ENCODE results near the gene OR2AG1. TPM values are rescaled to one million over a fixed set of nuclear protein-coding genes. Genes with fewer than 3 reads are reported as not detected.

The OR2AG1 gene
- total and polyA plus RNA-seq, 8 donors = 0.03 to 0.06 (median 0.05) TPM; not detected in 3

DNA sequence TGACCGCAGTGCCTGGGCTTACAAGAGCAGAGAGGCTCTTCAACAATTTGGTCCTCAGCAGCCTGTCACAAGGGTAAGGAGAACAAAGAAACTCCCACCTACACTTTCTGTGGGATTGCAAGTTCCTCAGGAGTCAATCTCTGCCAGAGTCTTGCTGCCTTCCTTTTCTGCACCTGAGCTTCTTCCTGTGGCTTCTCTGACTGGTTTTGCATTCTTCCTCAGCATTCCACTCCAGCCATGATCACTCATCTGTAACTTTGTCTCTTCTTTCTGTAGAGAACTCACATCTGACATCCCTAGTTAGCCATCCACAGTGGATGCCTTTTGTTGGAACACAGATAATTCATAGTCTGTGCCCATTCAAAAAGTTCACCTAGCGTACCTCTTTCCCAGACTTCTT, 30.8 kb downstream of the OR2AG1 start:
- Histone ChIP-seq H3K9me3 (no peaks in the 10 kb centered on the region), H3K27me3 (no peaks in the 10 kb centered on the region), H3K4me3 (no peak overlapping the region), H3K36me3 (no peaks in the 10 kb centered on the region), H3K4me1 (no peaks in the 10 kb centered on the region), H3K27ac (no peak overlapping the region)
- intact Hi-C loops (cut with DNase I) = no loop called here
- ATAC-seq (no peak), DNase-seq (no peak)
- TF ChIP-seq, protein P1, sequence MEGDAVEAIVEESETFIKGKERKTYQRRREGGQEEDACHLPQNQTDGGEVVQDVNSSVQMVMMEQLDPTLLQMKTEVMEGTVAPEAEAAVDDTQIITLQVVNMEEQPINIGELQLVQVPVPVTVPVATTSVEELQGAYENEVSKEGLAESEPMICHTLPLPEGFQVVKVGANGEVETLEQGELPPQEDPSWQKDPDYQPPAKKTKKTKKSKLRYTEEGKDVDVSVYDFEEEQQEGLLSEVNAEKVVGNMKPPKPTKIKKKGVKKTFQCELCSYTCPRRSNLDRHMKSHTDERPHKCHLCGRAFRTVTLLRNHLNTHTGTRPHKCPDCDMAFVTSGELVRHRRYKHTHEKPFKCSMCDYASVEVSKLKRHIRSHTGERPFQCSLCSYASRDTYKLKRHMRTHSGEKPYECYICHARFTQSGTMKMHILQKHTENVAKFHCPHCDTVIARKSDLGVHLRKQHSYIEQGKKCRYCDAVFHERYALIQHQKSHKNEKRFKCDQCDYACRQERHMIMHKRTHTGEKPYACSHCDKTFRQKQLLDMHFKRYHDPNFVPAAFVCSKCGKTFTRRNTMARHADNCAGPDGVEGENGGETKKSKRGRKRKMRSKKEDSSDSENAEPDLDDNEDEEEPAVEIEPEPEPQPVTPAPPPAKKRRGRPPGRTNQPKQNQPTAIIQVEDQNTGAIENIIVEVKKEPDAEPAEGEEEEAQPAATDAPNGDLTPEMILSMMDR (IDR thresholded peaks at IDR 0.05) = no peak

- H3K27me3 ChIP-seq = no peaks in the 10 kb centered on the region
- no peaks in the 10 kb centered on the region for H3K36me3 ChIP-seq
- ATAC-seq = no peak
- TF ChIP-seq, protein P1 (IDR thresholded peaks at IDR 0.05) = no peak
- no peak overlapping the region for H3K4me3 ChIP-seq
- H3K27ac ChIP-seq = no peak overlapping the region
- H3K4me1 ChIP-seq = no peaks in the 10 kb centered on the region
- H3K9me3 ChIP-seq = peaks cover 0 to 4% of the 10 kb centered on the region in 2 donors
- intact Hi-C loops (cut with DNase I) = no loop called here
- DNase-seq = no peak
Measured at GRCh38 chr11:6817694-6818093, 34.9 kb downstream of the OR2AG1 start.

GRCh38 chr11:6818967-6819366, 36.1 kb downstream of the OR2AG1 start:
- no peak for DNase-seq
- Histone ChIP-seq H3K9me3 (peaks cover 0 to 4% of the 10 kb centered on the region in 2 donors), H3K27ac (no peak overlapping the region), H3K4me1 (no peaks in the 10 kb centered on the region), H3K27me3 (no peaks in the 10 kb centered on the region), H3K36me3 (no peaks in the 10 kb centered on the region), H3K4me3 (no peak overlapping the region)
- no peak for ATAC-seq
- TF ChIP-seq, protein P1 (IDR thresholded peaks at IDR 0.05) = no peak
- intact Hi-C loops (cut with DNase I) = no loop called here

DNA sequence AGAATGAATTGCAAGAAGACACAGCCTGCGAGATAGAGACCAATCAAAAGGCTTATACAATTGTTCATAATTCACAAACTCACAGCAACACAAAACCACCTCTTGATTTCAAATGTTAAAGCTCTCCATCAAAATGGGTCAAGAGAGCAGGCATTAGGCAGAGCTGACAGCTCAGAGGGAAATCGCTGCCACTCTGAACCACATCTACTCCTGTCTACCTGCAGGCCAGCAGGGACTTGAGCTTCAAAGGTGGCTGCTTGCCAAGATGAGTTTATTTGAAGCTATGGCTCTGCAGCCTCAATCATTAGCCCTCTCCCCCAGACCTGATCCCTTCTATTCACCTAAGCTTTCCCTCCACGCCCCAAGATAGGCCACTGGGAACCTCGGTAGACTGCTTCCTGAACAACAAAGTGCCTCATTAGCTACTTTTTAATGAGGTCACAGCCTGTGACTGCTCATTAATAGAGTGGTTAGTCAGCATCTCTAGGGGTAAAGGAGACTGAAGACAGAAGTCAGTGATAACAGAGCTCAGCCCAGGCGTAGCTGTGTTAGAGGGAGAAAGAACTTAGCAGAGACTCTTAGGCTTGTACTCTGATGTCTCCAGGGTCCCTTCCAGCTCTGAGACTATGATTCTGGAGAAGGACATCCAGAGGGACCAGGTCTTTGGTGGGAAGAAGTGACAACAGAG, 41.5 kb downstream of the OR2AG1 start:
- no peaks in the 10 kb centered on the region for H3K9me3 ChIP-seq
- no peak overlapping the region for H3K27ac ChIP-seq
- no peaks in the 10 kb centered on the region for H3K36me3 ChIP-seq
- DNase-seq (no peak), ATAC-seq (no peak)
- no peak overlapping the region for H3K4me3 ChIP-seq
- no peaks in the 10 kb centered on the region for H3K4me1 ChIP-seq
- TF ChIP-seq, protein P1 (IDR thresholded peaks at IDR 0.05) = no peak
- intact Hi-C loops (cut with DNase I) = no loop called here
- no peaks in the 10 kb centered on the region for H3K27me3 ChIP-seq

- TF ChIP-seq, protein P1 (IDR thresholded peaks at IDR 0.05) = no peak
- H3K27me3 ChIP-seq = no peaks in the 10 kb centered on the region
- H3K36me3 ChIP-seq = no peaks in the 10 kb centered on the region
- H3K27ac ChIP-seq = no peak overlapping the region
- H3K4me1 ChIP-seq = no peaks in the 10 kb centered on the region
- H3K4me3 ChIP-seq = no peak overlapping the region
- DNase-seq (no peak), ATAC-seq (no peak)
- intact Hi-C loops (cut with DNase I) = no loop called here
- no peaks in the 10 kb centered on the region for H3K9me3 ChIP-seq
Measured at GRCh38 chr11:6825231-6825744, 42.5 kb downstream of the OR2AG1 start.

All from left lung (tissue), 10 donors.